Panc1 (cell line): ENCODE measurements around the gene GSTT2. TPM values are rescaled to one million over a fixed set of nuclear protein-coding genes. Genes with fewer than 3 reads are reported as not detected.

Experiments
- ATAC-seq: fragments of 200-7000 bp; cut with Tn5 transposase; 2 replicates; pipeline ENCODE4 v1.9.1; 2020; ENCODE audit warnings: mild to moderate bottlenecking, moderate library complexity
- BruUV-seq: library from RNA; stranded (reverse); fragments of 400-500 nt; replicated peaks from 2 replicates; lab custom pipeline; 2021; lab: Mats Ljungman, UMichigan
- CTCF ChIA-PET: fragments of 300-600 bp; sonication (Branson Sonifier 250); formaldehyde crosslinking; loops from one replicate; lab custom pipeline; 2022; ENCODE audit warnings: antibody characterized with exemption; lab: Charles Lee
- POLR2A ChIA-PET: fragments of 300-600 bp; sonication (Branson Sonifier 250); formaldehyde crosslinking; loops from one replicate; lab custom pipeline; 2022; ENCODE audit warnings: antibody characterized with exemption; lab: Charles Lee
- DNase-seq: peaks from one replicate; pipeline ENCODE4 v3.0.0-alpha.2; 2010; ENCODE audit warnings: low read depth, low spot score
- H3K27ac ChIP-seq: 2 replicates; pipeline ENCODE4 v1.5.1; 2011; ENCODE audit warnings: mild to moderate bottlenecking, low read length, inconsistent platforms
- H3K27me3 ChIP-seq: fragments of 200-500 bp; sonication (Bioruptor generic); 2 replicates; pipeline ENCODE4 v1.6.0; 2014; ENCODE audit warnings: low read length, inconsistent platforms; ENCODE audit not compliant: control insufficient read depth, insufficient read depth
- H3K36me3 ChIP-seq: fragments of 200-500 bp; sonication (Bioruptor generic); 2 replicates; pipeline ENCODE4 v1.5.1; 2014; ENCODE audit warnings: inconsistent platforms, mild to moderate bottlenecking, low read length, moderate library complexity; ENCODE audit not compliant: control insufficient read depth, insufficient read depth
- H3K4me1 ChIP-seq: 2 replicates; pipeline ENCODE4 v1.5.1; 2011; ENCODE audit warnings: inconsistent platforms, mild to moderate bottlenecking, low read length, moderate library complexity; ENCODE audit not compliant: control insufficient read depth, insufficient read depth
- H3K4me3 ChIP-seq, 2 experiments: 2 replicates each; pipeline ENCODE4 v1.5.1; 2011 to 2012; ENCODE audit warnings: low read depth in 2 of 2, low read length in 2 of 2, mild to moderate bottlenecking in 2 of 2, inconsistent platforms in 1 of 2, moderate library complexity in 1 of 2
- H3K9me3 ChIP-seq: fragments of 200-500 bp; sonication (Bioruptor generic); 2 replicates; pipeline ENCODE4 v1.5.1; 2014; ENCODE audit warnings: low read depth, mild to moderate bottlenecking, inconsistent platforms, low read length, moderate library complexity; ENCODE audit not compliant: control insufficient read depth, insufficient read depth
- POLR2AphosphoS5 ChIP-seq: IDR thresholded peaks from 2 replicates; pipeline ENCODE4 v1.6.1; 2012; ENCODE audit warnings: mild to moderate bottlenecking, low read depth, low read length, moderate library complexity
- REST ChIP-seq, 2 experiments: IDR thresholded peaks; 2 replicates each; pipeline ENCODE4 v1.6.1; 2011 to 2012; ENCODE audit warnings: low read depth in 2 of 2, control low read depth in 1 of 2, low read length in 1 of 2, mild to moderate bottlenecking in 1 of 2, moderate library complexity in 1 of 2; ENCODE audit not compliant: insufficient read depth in 1 of 2
- SIN3A ChIP-seq: IDR thresholded peaks from 2 replicates; pipeline ENCODE4 v1.6.1; 2012; ENCODE audit warnings: low read depth, mild to moderate bottlenecking, low read length, moderate library complexity, borderline replicate concordance; ENCODE audit not compliant: insufficient read depth
- TCF7L2 ChIP-seq: IDR thresholded peaks from 2 replicates; pipeline ENCODE4 v1.6.1; 2011; ENCODE audit warnings: mild to moderate bottlenecking, low read depth, low read length, inconsistent platforms
- in situ Hi-C: cut with HindIII; loops from 2 replicates; pipeline ENCODE4 v1.10.0; 2016; ENCODE audit warnings: low sequenced_read_pairs, low pct_unique_long_range_greater_than_20kb
- intact Hi-C: fragments of 100-400 bp; cut with micrococcal nuclease; formaldehyde crosslinking; loops from one replicate; pipeline ENCODE4 v1.10.0; 2022; ENCODE audit not compliant: unreplicated experiment
- total RNA-seq: library from RNA; stranded (reverse); gene quantifications from one replicate; pipeline ENCODE4 v1.2.1, GENCODE V29; 2021; ENCODE audit not compliant: unreplicated experiment
- TF ChIP-seq, protein P1 (sequence below): fragments of 450-650 bp; IDR thresholded peaks from 2 replicates; pipeline ENCODE4 v1.5.1; 2017; ENCODE audit warnings: mild to moderate bottlenecking

Gene GSTT2
- total RNA-seq, 1 experiment from 2014 or later: 0.26 TPM

GRCh38 chr22:24030186-24030702, 50.3 kb downstream of the GSTT2 start:
- Histone ChIP-seq H3K4me3 (no peak overlapping the region), H3K27ac (no peak overlapping the region), H3K36me3 (no peaks in the 10 kb centered on the region), H3K9me3 (no peaks in the 10 kb centered on the region), H3K4me1 (no peaks in the 10 kb centered on the region; the same call in 1 of the 2 replicates), H3K27me3 (no peaks in the 10 kb centered on the region)
- DNase-seq (no peak), ATAC-seq (no peak)
- in situ Hi-C loops (no loop called here), intact Hi-C loops (no loop called here)
- ChIA-PET CTCF (no interaction called here), POLR2A (no interaction called here)
- no peak for TF ChIP-seq REST (IDR thresholded peaks at IDR 0.05; ENCODE audit: insufficient read depth in 1 of 2, low read depth in 2 of 2, low read length in 1 of 2)
- TF ChIP-seq, protein P1, sequence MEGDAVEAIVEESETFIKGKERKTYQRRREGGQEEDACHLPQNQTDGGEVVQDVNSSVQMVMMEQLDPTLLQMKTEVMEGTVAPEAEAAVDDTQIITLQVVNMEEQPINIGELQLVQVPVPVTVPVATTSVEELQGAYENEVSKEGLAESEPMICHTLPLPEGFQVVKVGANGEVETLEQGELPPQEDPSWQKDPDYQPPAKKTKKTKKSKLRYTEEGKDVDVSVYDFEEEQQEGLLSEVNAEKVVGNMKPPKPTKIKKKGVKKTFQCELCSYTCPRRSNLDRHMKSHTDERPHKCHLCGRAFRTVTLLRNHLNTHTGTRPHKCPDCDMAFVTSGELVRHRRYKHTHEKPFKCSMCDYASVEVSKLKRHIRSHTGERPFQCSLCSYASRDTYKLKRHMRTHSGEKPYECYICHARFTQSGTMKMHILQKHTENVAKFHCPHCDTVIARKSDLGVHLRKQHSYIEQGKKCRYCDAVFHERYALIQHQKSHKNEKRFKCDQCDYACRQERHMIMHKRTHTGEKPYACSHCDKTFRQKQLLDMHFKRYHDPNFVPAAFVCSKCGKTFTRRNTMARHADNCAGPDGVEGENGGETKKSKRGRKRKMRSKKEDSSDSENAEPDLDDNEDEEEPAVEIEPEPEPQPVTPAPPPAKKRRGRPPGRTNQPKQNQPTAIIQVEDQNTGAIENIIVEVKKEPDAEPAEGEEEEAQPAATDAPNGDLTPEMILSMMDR: no peak
- no peak for TF ChIP-seq POLR2AphosphoS5
- no peak for TF ChIP-seq TCF7L2
- no peak for TF ChIP-seq SIN3A
- no TSS peak for BruUV-seq

Other genes with a start within 250 kb of the GSTT2 start
- 3.2 TPM for gene ZNF70, start 229.0 kb upstream of the GSTT2 start, total RNA-seq
- gene VPREB3, start 225.7 kb upstream of the GSTT2 start, total RNA-seq: not detected
- not detected for gene C22orf15, start 217.1 kb upstream of the GSTT2 start, total RNA-seq
- 84.4 TPM for gene CHCHD10, start 212.2 kb upstream of the GSTT2 start, total RNA-seq
- gene MMP11, start 207.3 kb upstream of the GSTT2 start, total RNA-seq: 3.0 TPM
- 70.2 TPM for gene SMARCB1, start 193.2 kb upstream of the GSTT2 start, total RNA-seq
- 1.0 TPM for gene DERL3, start 141.1 kb upstream of the GSTT2 start, total RNA-seq
- gene SLC2A11, start 122.3 kb upstream of the GSTT2 start, total RNA-seq: 33.8 TPM
- 936 TPM for gene MIF, start 85.8 kb upstream of the GSTT2 start, total RNA-seq
- 6.5 TPM for gene GSTT2B, start 18.9 kb upstream of the GSTT2 start, total RNA-seq
- not detected for gene DDTL, start 13.2 kb upstream of the GSTT2 start, total RNA-seq
- gene DDT, start 5.7 kb upstream of the GSTT2 start, total RNA-seq: 137 TPM
- gene GSTT4, start 25.3 kb downstream of the GSTT2 start, total RNA-seq: not detected
- 46.1 TPM for gene CABIN1, start 31.2 kb downstream of the GSTT2 start, total RNA-seq
- 10.6 TPM for gene SUSD2, start 201.4 kb downstream of the GSTT2 start, total RNA-seq